ENCODE measurements around the gene PAWR. TPM values are rescaled to one million over a fixed set of nuclear protein-coding genes. Genes with fewer than 3 reads are reported as not detected.
"Not testable (repeated sequence)": the region's sequence is repeated elsewhere in the genome, so short reads cannot be mapped to it uniquely, and the experiment has no call there.

Gene PAWR
- total RNA-seq, 4 donors from 2014 or later = 86.7 to 174 (median 95.8) TPM

DNA sequence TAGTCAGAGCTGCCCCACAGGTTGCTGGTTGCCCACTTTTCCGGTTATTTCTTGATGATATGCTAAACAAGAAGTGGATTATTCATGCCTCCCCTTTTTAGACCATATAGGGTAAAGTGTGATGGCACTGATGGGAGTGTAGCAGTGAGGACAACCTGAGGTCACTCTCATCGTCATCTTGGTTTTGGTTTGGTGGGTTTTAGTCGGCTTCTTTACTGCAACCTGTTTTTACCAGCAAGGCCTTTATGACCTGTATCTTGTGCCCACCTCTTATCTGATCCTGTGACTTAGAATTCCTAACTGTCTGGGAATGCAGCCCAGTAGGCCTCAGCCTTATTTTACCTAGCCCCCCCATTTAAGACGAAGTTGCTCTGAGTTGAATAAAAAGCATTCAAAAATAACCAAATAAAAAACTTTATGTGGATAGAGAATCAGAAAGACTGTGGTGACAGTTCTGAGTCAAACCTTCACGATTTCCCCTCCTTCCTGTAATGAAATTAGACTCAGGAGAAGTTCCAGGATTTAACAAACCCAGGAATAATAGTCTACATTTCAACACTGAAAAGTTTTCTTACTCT, 144.2 kb downstream of the PAWR start:
- H3K36me3 ChIP-seq = no peaks in the 10 kb centered on the region
- no peak overlapping the region for H3K27ac ChIP-seq
- H3K4me3 ChIP-seq = no peak overlapping the region
- no peaks in the 10 kb centered on the region for H3K27me3 ChIP-seq
- TF ChIP-seq, protein P1, sequence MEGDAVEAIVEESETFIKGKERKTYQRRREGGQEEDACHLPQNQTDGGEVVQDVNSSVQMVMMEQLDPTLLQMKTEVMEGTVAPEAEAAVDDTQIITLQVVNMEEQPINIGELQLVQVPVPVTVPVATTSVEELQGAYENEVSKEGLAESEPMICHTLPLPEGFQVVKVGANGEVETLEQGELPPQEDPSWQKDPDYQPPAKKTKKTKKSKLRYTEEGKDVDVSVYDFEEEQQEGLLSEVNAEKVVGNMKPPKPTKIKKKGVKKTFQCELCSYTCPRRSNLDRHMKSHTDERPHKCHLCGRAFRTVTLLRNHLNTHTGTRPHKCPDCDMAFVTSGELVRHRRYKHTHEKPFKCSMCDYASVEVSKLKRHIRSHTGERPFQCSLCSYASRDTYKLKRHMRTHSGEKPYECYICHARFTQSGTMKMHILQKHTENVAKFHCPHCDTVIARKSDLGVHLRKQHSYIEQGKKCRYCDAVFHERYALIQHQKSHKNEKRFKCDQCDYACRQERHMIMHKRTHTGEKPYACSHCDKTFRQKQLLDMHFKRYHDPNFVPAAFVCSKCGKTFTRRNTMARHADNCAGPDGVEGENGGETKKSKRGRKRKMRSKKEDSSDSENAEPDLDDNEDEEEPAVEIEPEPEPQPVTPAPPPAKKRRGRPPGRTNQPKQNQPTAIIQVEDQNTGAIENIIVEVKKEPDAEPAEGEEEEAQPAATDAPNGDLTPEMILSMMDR (IDR thresholded peaks at IDR 0.05) = no peak
- TF ChIP-seq POLR2A (IDR thresholded peaks at IDR 0.05) = no peak
- H3K4me1 ChIP-seq = peaks cover 0 to 9% (median 0%) of the 10 kb centered on the region in 4 donors
- no peaks in the 10 kb centered on the region for H3K9me3 ChIP-seq
- no peak for DNase-seq

DNA sequence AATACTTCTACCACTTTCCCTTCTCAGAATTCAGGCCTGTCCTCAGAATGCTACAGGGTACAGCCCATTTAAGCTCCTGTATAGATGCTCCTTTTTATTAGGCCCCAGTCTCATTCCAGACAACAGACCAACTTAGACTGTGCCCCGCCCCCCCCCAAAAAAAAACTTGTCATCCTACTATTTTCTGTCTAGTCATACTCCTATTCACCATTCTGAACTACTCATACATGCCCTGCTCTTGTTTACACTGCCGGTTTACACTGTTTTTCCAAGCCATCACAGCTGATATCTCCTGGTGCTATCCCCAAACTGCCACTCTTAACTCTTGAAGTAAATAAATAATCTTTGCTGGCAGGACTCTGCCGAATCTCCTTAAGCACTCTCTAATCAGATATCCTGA, 146.3 kb downstream of the PAWR start:
- not testable (repeated sequence) for DNase-seq, H3K27ac ChIP-seq

DNA sequence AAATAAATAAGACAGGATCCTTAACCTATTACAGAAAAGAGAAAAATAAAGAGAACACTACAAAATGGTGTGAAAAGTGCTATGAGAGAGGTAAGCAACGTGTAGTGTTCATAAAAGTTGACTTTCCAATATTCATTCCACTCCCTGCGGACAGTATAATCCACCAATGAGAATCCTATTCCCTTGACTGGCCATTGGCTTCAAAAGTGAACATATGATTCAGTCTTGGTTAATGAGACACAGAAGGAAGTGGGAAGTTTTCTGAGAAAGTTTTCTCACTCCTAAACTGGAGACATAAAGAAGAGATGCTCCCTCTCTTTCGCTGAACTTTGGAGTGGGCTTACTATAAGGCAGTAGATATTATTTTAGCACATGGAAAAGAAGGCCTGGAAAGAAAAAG, 153.1 kb downstream of the PAWR start:
- H3K27ac ChIP-seq = no peak overlapping the region
- H3K4me1 ChIP-seq = no peaks in the 10 kb centered on the region
- no peak for DNase-seq
- no peak overlapping the region for H3K4me3 ChIP-seq
- no peak for TF ChIP-seq POLR2A (IDR thresholded peaks at IDR 0.05)
- TF ChIP-seq, protein P1 (IDR thresholded peaks at IDR 0.05) = no peak
- H3K27me3 ChIP-seq = no peaks in the 10 kb centered on the region
- H3K9me3 ChIP-seq = no peaks in the 10 kb centered on the region
- no peaks in the 10 kb centered on the region for H3K36me3 ChIP-seq

More for the DNA sequence above, 146.3 kb downstream of the PAWR start:
- H3K4me3 ChIP-seq, H3K4me1 ChIP-seq, H3K9me3 ChIP-seq, H3K27me3 ChIP-seq, H3K36me3 ChIP-seq: not testable (repeated sequence)

DNA sequence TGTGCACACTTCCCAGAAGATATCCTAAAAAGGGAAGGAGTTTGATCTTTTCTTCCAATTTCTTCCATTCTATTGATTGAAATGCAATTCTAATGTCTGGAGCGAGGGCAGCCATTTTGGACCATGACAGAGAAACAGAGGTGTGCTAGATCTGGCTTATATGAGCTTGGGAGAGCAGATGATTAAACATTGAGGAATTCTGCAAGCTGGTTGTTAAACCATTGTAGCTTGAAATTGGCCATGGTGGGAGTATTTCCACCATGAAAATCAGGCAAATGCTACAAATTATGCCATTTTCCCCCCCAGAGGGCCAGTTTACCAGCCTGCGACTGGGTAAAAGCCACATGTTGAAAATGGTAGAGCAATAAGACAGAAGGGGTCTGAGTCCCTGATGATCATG, 155.0 kb downstream of the PAWR start:
- no peaks in the 10 kb centered on the region for H3K27me3 ChIP-seq
- no peak overlapping the region for H3K27ac ChIP-seq
- no peaks in the 10 kb centered on the region for H3K4me1 ChIP-seq
- no peaks in the 10 kb centered on the region for H3K36me3 ChIP-seq
- TF ChIP-seq POLR2A (IDR thresholded peaks at IDR 0.05) = no peak
- TF ChIP-seq, protein P1 (IDR thresholded peaks at IDR 0.05) = no peak
- H3K4me3 ChIP-seq = no peak overlapping the region
- H3K9me3 ChIP-seq = no peaks in the 10 kb centered on the region
- DNase-seq = no peak

Other genes starting within 250 kb of the PAWR start
- gene PPP1R12A, start 244.1 kb upstream of the PAWR start, total RNA-seq = 100 to 1,000 TPM in 2 of 4 donors, 10 to 100 TPM in 2; 79.2 to 276 (median 92.6) TPM

All from Peyer's patch (tissue), 4 donors.